Measurements from ENCODE around the gene TRIM29. TPM values are rescaled to one million over a fixed set of nuclear protein-coding genes. Genes with fewer than 3 reads are reported as not detected.
A peak's percentile ranks its signal among the peaks of the same experiment; 100 is the strongest.

TRIM29 gene
- total RNA-seq, 2 donors from 2014 or later: not detected

DNA sequence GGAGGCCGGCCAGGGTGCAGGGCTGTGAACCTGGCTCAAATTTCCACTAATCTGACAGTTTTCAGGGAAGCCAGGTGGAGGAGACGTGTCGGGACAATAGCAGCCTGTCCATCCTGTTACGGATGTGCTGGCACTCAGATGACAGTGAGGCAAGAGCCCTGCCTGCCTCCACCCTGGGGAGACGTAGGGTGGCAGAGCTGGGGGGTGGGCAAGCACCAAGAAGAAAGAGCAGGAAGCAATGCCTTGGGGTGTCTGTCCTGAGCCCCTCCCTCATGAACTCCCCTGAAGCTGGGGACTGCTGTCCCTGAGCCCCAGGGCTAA, 10.0 kb upstream of the TRIM29 start:
- TF ChIP-seq, protein P1, sequence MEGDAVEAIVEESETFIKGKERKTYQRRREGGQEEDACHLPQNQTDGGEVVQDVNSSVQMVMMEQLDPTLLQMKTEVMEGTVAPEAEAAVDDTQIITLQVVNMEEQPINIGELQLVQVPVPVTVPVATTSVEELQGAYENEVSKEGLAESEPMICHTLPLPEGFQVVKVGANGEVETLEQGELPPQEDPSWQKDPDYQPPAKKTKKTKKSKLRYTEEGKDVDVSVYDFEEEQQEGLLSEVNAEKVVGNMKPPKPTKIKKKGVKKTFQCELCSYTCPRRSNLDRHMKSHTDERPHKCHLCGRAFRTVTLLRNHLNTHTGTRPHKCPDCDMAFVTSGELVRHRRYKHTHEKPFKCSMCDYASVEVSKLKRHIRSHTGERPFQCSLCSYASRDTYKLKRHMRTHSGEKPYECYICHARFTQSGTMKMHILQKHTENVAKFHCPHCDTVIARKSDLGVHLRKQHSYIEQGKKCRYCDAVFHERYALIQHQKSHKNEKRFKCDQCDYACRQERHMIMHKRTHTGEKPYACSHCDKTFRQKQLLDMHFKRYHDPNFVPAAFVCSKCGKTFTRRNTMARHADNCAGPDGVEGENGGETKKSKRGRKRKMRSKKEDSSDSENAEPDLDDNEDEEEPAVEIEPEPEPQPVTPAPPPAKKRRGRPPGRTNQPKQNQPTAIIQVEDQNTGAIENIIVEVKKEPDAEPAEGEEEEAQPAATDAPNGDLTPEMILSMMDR (conservative IDR thresholded peaks at IDR 0.05): no peak
- no peak overlapping the region for H3K4me3 Mint-ChIP-seq
- no peak overlapping the region for H3K27ac Mint-ChIP-seq
- Histone ChIP-seq H3K9ac (ENCODE audit: extremely low read depth, low read length, poor library complexity, severe bottlenecking) (no peak overlapping the region), H3K9me3 (ENCODE audit: control insufficient read depth, low read length) (peaks cover 5% of the 10 kb centered on the region), H3K27me3 (ENCODE audit: control insufficient read depth, insufficient read depth, low read length, poor library complexity, severe bottlenecking) (no peaks in the 10 kb centered on the region), H3K4me3 (ENCODE audit: low read length) (no peak overlapping the region), H3K27ac (ENCODE audit: low read depth, low read length) (no peak overlapping the region), H3K36me3 (ENCODE audit: control insufficient read depth, insufficient read depth, low read length) (no peaks in the 10 kb centered on the region), H3K4me1 (ENCODE audit: control insufficient read depth, insufficient read depth, low read length) (no peaks in the 10 kb centered on the region)
- 72 to 92% methylated on average over 4 to 5 of the region's 5 CpGs for WGBS, 2 experiments (ENCODE audit: insufficient coverage in 1 of 2, insufficient read length in 1 of 2)
- H3K4me1 Mint-ChIP-seq: peaks cover 12% of the 10 kb centered on the region
- H3K9me3 Mint-ChIP-seq: peaks cover 3% of the 10 kb centered on the region
- H3K27me3 Mint-ChIP-seq (ENCODE audit: insufficient read depth): peaks cover 30% of the 10 kb centered on the region
- H3K36me3 Mint-ChIP-seq (ENCODE audit: low read depth): no peaks in the 10 kb centered on the region
- no peak for DNase-seq

GRCh38 chr11:120147094-120147949, 9.4 kb upstream of the TRIM29 start:
- Mint-ChIP-seq H3K4me1 (peaks cover 12% of the 10 kb centered on the region), H3K4me3 (no peak overlapping the region), H3K27ac (no peak overlapping the region), H3K27me3 (ENCODE audit: insufficient read depth) (peaks cover 32% of the 10 kb centered on the region), H3K9me3 (peaks cover 3% of the 10 kb centered on the region), H3K36me3 (ENCODE audit: low read depth) (no peaks in the 10 kb centered on the region)
- Histone ChIP-seq H3K9ac (ENCODE audit: extremely low read depth, low read length, poor library complexity, severe bottlenecking) (no peak overlapping the region), H3K27ac (ENCODE audit: low read depth, low read length) (no peak overlapping the region), H3K27me3 (ENCODE audit: control insufficient read depth, insufficient read depth, low read length, poor library complexity, severe bottlenecking) (no peaks in the 10 kb centered on the region), H3K4me3 (ENCODE audit: low read length) (no peak overlapping the region), H3K36me3 (ENCODE audit: control insufficient read depth, insufficient read depth, low read length) (no peaks in the 10 kb centered on the region), H3K4me1 (ENCODE audit: control insufficient read depth, insufficient read depth, low read length) (no peaks in the 10 kb centered on the region), H3K9me3 (ENCODE audit: control insufficient read depth, low read length) (peaks cover 5% of the 10 kb centered on the region)
- peak; percentile 50 for DNase-seq
- TF ChIP-seq, protein P1 (conservative IDR thresholded peaks at IDR 0.05): no peak
- 89 to 91% methylated on average over 7 to 17 of the region's 17 CpGs for WGBS, 2 experiments (ENCODE audit: insufficient coverage in 1 of 2, insufficient read length in 1 of 2)

DNA sequence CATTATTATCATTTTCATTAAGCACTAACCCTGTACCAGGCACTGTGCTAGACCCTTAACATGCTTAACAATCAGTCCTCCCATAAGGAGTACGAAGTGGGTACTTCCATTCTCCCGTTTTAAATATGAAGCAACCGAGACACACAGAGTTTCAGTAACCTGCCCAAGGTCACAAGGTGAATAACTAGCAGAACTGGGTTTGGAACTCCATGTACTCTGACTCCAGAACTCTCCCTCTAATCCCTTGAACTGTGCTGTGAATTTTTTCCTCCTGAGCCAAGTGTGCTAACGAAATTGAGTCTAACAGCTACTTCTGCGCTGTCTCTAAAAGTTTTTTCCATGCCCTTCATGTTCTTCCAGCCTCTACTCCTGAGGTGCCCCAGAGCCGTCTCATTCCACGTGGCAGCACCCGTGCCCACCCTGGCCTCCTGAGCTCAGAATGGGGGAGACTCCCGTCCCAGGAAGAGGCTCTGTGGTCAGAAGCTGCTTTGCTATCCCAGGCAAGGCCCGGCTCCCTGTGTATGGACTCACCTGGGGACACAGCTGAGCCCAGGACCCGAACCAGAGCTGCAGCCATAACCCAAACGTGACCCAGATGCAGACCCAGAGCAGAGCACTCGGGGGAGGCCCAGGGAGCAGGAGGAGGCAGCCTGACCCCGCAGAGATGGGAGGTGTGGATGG, 8.6 kb upstream of the TRIM29 start:
- no peak overlapping the region for H3K4me3 Mint-ChIP-seq
- Histone ChIP-seq H3K27ac (ENCODE audit: low read depth, low read length) (no peak overlapping the region), H3K4me3 (ENCODE audit: low read length) (no peak overlapping the region), H3K27me3 (ENCODE audit: control insufficient read depth, insufficient read depth, low read length, poor library complexity, severe bottlenecking) (no peaks in the 10 kb centered on the region), H3K36me3 (ENCODE audit: control insufficient read depth, insufficient read depth, low read length) (no peaks in the 10 kb centered on the region), H3K4me1 (ENCODE audit: control insufficient read depth, insufficient read depth, low read length) (no peaks in the 10 kb centered on the region), H3K9ac (ENCODE audit: extremely low read depth, low read length, poor library complexity, severe bottlenecking) (no peak overlapping the region), H3K9me3 (ENCODE audit: control insufficient read depth, low read length) (peaks cover 5% of the 10 kb centered on the region)
- no peak overlapping the region for H3K27ac Mint-ChIP-seq
- H3K36me3 Mint-ChIP-seq (ENCODE audit: low read depth): no peaks in the 10 kb centered on the region
- H3K27me3 Mint-ChIP-seq (ENCODE audit: insufficient read depth): peaks cover 38% of the 10 kb centered on the region
- DNase-seq: peak; percentile 42
- TF ChIP-seq, protein P1 (conservative IDR thresholded peaks at IDR 0.05): no peak
- H3K4me1 Mint-ChIP-seq: peaks cover 12% of the 10 kb centered on the region
- WGBS, 2 experiments (ENCODE audit: insufficient coverage in 1 of 2, insufficient read length in 1 of 2): 90 to 95% methylated on average over 11 to 14 of the region's 14 CpGs
- peaks cover 3% of the 10 kb centered on the region for H3K9me3 Mint-ChIP-seq
